ENCODE measurements around the gene RPL12. TPM values are rescaled to one million over a fixed set of nuclear protein-coding genes. Genes with fewer than 3 reads are reported as not detected.

The RPL12 gene
- total and polyA plus RNA-seq, 9 of the 15 experiments (the other 6 are each of a cell fraction or from before 2014, with no cell fraction given): 1,614 to 4,558 (median 2,531) TPM

- 0 out of 2 replicates have a peak, but pooled peaks have one; percentile 69 for TF ChIP-seq HBP1 (CRISPR knock-in tag; IDR thresholded peaks at IDR 0.05)
- no peak for TF ChIP-seq ELK3 (CRISPR knock-in tag; IDR thresholded peaks at IDR 0.05)
- TF ChIP-seq ARID3A (IDR thresholded peaks at IDR 0.05; ENCODE audit: borderline replicate concordance, low read depth, low read length): 0 out of 2 replicates have a peak, but pooled peaks have one; percentile 26
- TF ChIP-seq MIER1 (IDR thresholded peaks at IDR 0.05; ENCODE audit: low read depth): peak; percentile 59; the same call in 1 of the 2 replicates
- TF ChIP-seq ZNF280A (IDR thresholded peaks at IDR 0.05; ENCODE audit: low read depth, partially characterized antibody): no peak
- TF ChIP-seq CHD7 (IDR thresholded peaks at IDR 0.05; ENCODE audit: low read depth, low read length): no peak
- TF ChIP-seq ZNF239 (CRISPR knock-in tag; IDR thresholded peaks at IDR 0.05): no peak
- TF ChIP-seq POLR2B (IDR thresholded peaks at IDR 0.05; ENCODE audit: low read depth, partially characterized antibody): peak; percentile 70
These were observed 27.1 kb downstream of the RPL12 start, which contains the start of gene ZNF79 (continued) for GRCh38 chr9:127423934-127424675.

All from K562 (cell line).